Lower lobe of right lung (tissue), 2 donors: Measurements from ENCODE around the gene PSD. TPM values are rescaled to one million over a fixed set of nuclear protein-coding genes. Genes with fewer than 3 reads are reported as not detected.

Experiments
- ATAC-seq, 2 donors: fragments of 200-7000 bp; cut with Tn5 transposase; one replicate each; pipeline ENCODE4 v1.9.1; 2020 to 2022; ENCODE audit warnings: mild to moderate bottlenecking in 2 of 2, moderate library complexity in 2 of 2
- DNase-seq: peaks from one replicate; pipeline ENCODE4 v3.0.0-alpha.2; 2020
- H3K27ac ChIP-seq: fragments of 200-600 bp; one replicate; pipeline ENCODE4 v1.8.0; 2022
- H3K27me3 ChIP-seq: fragments of 200-600 bp; one replicate; pipeline ENCODE4 v1.8.0; 2022; ENCODE audit warnings: low read depth
- H3K36me3 ChIP-seq: fragments of 200-600 bp; one replicate; pipeline ENCODE4 v1.8.0; 2022; ENCODE audit warnings: mild to moderate bottlenecking
- H3K4me1 ChIP-seq: fragments of 200-600 bp; one replicate; pipeline ENCODE4 v1.8.0; 2022
- H3K4me3 ChIP-seq: fragments of 200-600 bp; one replicate; pipeline ENCODE4 v1.8.0; 2022; ENCODE audit warnings: mild to moderate bottlenecking
- H3K9me3 ChIP-seq: fragments of 200-600 bp; one replicate; pipeline ENCODE4 v1.8.0; 2022
- CTCF ChIP-seq: fragments of 200-600 bp; IDR thresholded peaks from one replicate; pipeline ENCODE4 v1.8.0; 2022; ENCODE audit warnings: antibody characterized with exemption, mild to moderate bottlenecking
- intact Hi-C: fragments of 100-400 bp; cut with DNase I; formaldehyde crosslinking; loops from one replicate; pipeline ENCODE4 v1.11.0; 2022
- total RNA-seq: library from RNA; stranded (reverse); fragmentation: NEBNext Ultra II Directional; extraction: Animal tissue kit (Norgen Biotek cat#: 25700); gene quantifications from one replicate; pipeline ENCODE4 v1.2.1, GENCODE V29; 2021
- donor health status: DM: no; HTN: yes; CAD: no; lungs with severe emphysema.

PSD gene
- total RNA-seq, 1 donor from 2014 or later, result 5.3 TPM

DNA sequence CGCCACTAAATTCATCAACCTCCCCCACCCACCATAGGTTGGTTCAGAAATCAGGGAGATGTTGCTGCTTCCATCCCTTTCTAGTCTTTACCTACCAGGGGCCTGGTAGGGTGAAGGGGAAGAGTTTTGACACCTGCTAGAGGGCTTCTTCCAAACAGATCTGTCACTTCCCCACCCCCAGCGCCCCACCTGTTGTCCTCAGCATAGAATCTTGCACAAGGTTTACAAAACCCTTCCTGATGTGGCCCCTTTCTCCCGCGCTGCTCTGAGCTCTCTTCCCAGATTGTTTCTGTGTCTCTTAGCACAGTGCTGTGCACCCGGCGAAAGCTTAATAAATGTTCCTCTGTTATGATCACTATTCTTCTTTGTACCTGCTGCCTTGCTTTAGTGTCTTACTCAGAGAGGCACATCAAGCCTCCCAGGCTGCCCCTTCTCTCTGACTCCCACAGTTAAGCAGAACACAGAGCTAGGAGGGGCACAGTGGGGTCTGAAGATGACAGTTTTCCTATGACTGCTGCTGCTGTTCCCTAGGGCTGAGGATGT, 44.0 kb upstream of the PSD start:
- Histone ChIP-seq H3K9me3 (no peaks in the 10 kb centered on the region), H3K4me1 (peaks cover 19% of the 10 kb centered on the region), H3K27me3 (no peaks in the 10 kb centered on the region), H3K27ac (peak overlapping the region; percentile 53), H3K4me3 (peak overlapping the region; percentile 64), H3K36me3 (no peaks in the 10 kb centered on the region)
- intact Hi-C loops, result no loop called here
- no peak for TF ChIP-seq CTCF
- ATAC-seq (no peak), DNase-seq (no peak)

DNA sequence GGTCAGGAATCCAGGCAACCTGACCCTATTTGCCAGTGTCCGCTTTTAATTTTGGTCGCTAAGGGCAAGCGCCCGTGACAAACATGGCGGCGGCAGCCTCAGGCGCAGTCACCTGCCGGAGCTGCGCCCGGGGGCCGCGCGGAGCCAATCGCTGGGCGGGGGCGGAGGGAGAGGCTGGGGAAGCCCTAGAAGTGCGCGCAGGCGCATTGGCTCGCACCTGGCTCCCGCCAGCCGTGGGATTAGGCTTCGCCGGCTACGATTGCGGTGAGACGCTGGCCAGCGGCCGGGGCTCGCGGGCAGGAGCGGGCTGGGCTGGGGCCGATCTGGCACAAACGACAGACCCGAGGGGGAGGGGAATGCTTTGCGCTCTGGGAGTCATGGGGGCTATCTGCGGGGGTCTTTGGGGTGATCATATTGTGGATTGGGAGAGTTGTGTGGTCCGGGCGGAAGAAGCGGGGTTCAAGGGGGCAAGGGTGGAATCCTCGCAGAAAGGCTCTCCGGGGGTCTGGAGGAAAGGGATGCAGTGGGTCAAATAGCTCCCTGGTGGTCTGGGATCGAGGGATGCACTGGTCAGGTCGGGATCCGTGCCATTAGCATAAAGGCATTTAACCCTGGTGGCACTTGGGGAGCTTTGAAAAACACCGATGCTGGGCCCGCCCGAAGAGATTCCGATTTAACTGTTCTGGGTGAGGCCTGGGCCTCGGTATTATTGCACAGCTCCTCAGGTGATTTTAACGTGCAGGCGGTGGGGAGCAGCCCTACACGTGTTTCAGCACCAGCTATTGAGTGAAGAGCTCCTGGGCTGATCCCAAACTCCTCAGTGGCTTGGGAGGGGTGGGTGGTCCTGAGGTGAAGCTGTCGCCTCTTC, 42.8 kb upstream of the PSD start:
- DNase-seq, result peak; percentile 97
- Histone ChIP-seq H3K4me3 (peak overlapping the region; percentile 64), H3K27me3 (no peaks in the 10 kb centered on the region), H3K36me3 (no peaks in the 10 kb centered on the region), H3K4me1 (peaks cover 22% of the 10 kb centered on the region), H3K9me3 (no peaks in the 10 kb centered on the region), H3K27ac (peak overlapping the region; percentile 70)
- no peak for TF ChIP-seq CTCF
- intact Hi-C loops, result no loop called here
- ATAC-seq, result peak; percentile 98

DNA sequence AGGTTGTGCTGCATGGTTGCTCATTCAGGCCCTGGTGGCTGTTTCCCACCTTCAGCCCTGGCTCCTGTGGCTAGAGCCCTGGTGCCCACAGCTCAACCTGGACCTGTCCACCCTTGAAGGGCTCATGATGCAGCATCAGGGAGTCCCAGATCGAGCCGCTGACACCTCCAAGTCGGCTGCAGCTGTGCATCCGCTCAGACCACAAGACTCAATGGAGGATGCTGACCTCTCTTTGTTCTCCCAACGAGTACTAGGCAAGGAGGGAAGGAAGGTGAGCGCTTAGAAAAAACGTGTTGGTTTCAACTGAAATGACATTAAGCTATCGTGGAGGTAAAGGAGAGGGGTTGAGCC, 42.2 kb upstream of the PSD start:
- Histone ChIP-seq H3K27ac (peak overlapping the region; percentile 70), H3K9me3 (no peaks in the 10 kb centered on the region), H3K4me1 (peaks cover 28% of the 10 kb centered on the region), H3K27me3 (no peaks in the 10 kb centered on the region), H3K36me3 (no peaks in the 10 kb centered on the region), H3K4me3 (peak overlapping the region; percentile 64)
- TF ChIP-seq CTCF, result no peak
- ATAC-seq, result peak in 1 of 2 donors; percentile 4
- intact Hi-C loops, result no loop called here
- no peak for DNase-seq

DNA sequence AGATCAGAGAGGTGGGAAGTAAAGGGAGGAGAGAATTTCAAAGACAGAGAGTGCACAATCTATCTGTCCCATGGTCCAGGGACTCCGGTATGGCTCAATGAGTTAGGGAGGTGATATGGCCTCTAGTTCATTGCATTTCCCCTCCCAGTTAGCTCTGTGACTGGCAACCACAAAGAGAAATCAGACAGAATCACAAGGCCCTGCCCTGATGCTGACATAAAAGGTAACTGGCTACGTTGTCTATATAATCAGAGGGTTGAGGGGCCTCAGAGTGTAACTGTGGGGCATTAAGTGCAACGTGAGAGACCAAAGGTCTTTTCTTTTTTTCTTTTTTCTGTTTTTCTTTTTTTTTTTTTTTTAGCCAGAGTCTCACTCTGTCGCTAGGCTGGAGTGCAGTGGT, 40.1 kb upstream of the PSD start:
- intact Hi-C loops, result no loop called here
- H3K27ac ChIP-seq, result no peak overlapping the region
- H3K4me3 ChIP-seq, result no peak overlapping the region
- no peak for TF ChIP-seq CTCF
- ATAC-seq (no peak), DNase-seq (no peak)
- H3K36me3 ChIP-seq, result no peaks in the 10 kb centered on the region
- H3K27me3 ChIP-seq, result no peaks in the 10 kb centered on the region
- peaks cover 49% of the 10 kb centered on the region for H3K4me1 ChIP-seq
- H3K9me3 ChIP-seq, result no peaks in the 10 kb centered on the region

DNA sequence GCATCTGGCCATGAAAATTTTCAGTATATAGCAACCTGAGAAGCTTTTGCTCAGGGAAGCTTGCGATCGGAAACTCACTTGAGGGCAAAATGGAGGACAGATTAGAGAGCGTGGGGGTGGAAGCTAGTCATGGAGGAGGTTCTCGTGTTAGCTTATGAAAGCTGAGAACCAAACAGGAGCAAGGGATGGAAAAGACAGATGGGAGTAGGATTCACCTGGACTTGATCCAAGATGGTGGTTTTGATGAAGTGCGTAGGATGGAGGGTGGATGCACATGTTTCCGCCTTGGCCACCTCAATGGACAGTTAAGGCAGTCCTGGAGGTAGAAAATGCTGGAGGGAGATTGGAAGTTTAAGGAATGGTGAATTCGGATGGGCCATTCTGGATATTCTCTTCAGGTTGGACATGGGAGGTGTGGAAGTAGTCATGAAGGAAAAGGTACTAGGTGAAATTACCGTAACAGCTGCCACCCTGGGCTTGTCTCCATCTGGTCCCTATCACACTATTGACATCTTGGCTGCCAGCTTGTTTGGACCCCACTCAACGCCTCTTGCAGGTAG, 39.1 kb upstream of the PSD start:
- H3K36me3 ChIP-seq, result no peaks in the 10 kb centered on the region
- no peaks in the 10 kb centered on the region for H3K9me3 ChIP-seq
- H3K27me3 ChIP-seq, result no peaks in the 10 kb centered on the region
- no peak for ATAC-seq
- H3K4me3 ChIP-seq, result no peak overlapping the region
- H3K4me1 ChIP-seq, result peaks cover 56% of the 10 kb centered on the region
- no peak for TF ChIP-seq CTCF
- no peak for DNase-seq
- intact Hi-C loops, result no loop called here
- H3K27ac ChIP-seq, result no peak overlapping the region
